Pancreas (tissue), 10 donors: ENCODE measurements around the gene CD3D. TPM values are rescaled to one million over a fixed set of nuclear protein-coding genes. Genes with fewer than 3 reads are reported as not detected.

Experiments
- ATAC-seq, 4 donors: fragments of 200-7000 bp; cut with Tn5 transposase; one replicate each; pipeline versions ENCODE4 v1.8.0 to v1.9.1; 2020; ENCODE audit warnings: mild to moderate bottlenecking in 4 of 4, moderate library complexity in 4 of 4
- DNase-seq, 6 donors: peaks; one replicate each; pipeline ENCODE4 v3.0.0-alpha.2; 2020
- FAIRE-seq: peaks from 2 replicates; lab custom pipeline; 2012; peaks lifted over from hg19 to GRCh38; lab: Jason Lieb, UNC
- H3K27ac ChIP-seq, 4 donors: fragments of 200-600 bp; sonication (generic); 1 replicate in 3 of 4; 2 replicates in 1 of 4; pipeline versions ENCODE4 v1.5.0 to v1.8.0; 2020
- H3K27me3 ChIP-seq, 4 donors: fragments of 200-600 bp; one replicate each; pipeline ENCODE4 v1.8.0; 2021
- H3K36me3 ChIP-seq, 3 donors: fragments of 200-600 bp; sonication (generic) in 1 of 3; one replicate each; pipeline versions ENCODE4 v1.5.0 to v1.8.0; 2020 to 2021
- H3K4me1 ChIP-seq, 3 donors: fragments of 200-600 bp; one replicate each; pipeline ENCODE4 v1.8.0; 2021
- H3K4me3 ChIP-seq, 4 donors: fragments of 200-600 bp; sonication (generic) in 2 of 4; one replicate each; pipeline versions ENCODE4 v1.5.0 to v1.8.0; 2020 to 2021
- H3K9me3 ChIP-seq, 4 donors: fragments of 200-600 bp; one replicate each; pipeline ENCODE4 v1.8.0; 2021
- WGBS, 2 donors: extraction: QIAGEN DNeasy Blood & Tissue Kit; methylation state at CpG; one replicate each; pipeline ENCODE4 v1.1.7; 2013; 5-methylcytosine and 5-hydroxymethylcytosine counted together
- intact Hi-C, 3 donors: fragments of 100-400 bp; cut with DNase I; formaldehyde crosslinking; loops; one replicate each; pipeline versions ENCODE4 v1.11.1 to v1.14.2; 2022
- polyA plus RNA-seq, 2 donors: library from polyadenylated mRNA; stranded (reverse); fragments of 200-250 nt; gene quantifications; one replicate each; pipeline ENCODE4 v1.2.3, GENCODE V29; 2013
- total RNA-seq, 6 donors: library from RNA; stranded (reverse); fragmentation: NEBNext Ultra II Directional in 4 of 6; extraction: Animal tissue kit (Norgen Biotek cat#: 25700) in 4 of 6; gene quantifications; one replicate each; pipeline versions ENCODE4 v1.2.1 to v1.2.4, GENCODE V29; 2021 to 2023
- TF ChIP-seq, protein P1 (sequence below), 4 donors: fragments of 200-600 bp; sonication (generic) in 3 of 4; IDR thresholded peaks; one replicate each; pipeline versions ENCODE4 v1.5.0 to v1.8.0; 2021; ENCODE audit warnings: antibody characterized with exemption in 4 of 4
- donor health status: healthy with polysubstance abuse.
- donor health status: DM: no; HTN: no; CAD: no; lungs with moderate emphysema.
- donor health status: DM: no; HTN: no; CAD: no.
- donor health status: control.
- donor health status: control.
- donor health status: Bipolar disorder and iron deficiency.
- donor health status: DM: yes; HTN: yes; CAD: no.
- donor health status: DM: no; HTN: no; CAD: no.
- donor health status: DM: no; HTN: no; CAD: no.
- donor health status: DM: yes; HTN: yes; CAD: no.

CD3D gene
- total and polyA plus RNA-seq, 8 donors: 0.14 to 2.4 (median 0.74) TPM

DNA sequence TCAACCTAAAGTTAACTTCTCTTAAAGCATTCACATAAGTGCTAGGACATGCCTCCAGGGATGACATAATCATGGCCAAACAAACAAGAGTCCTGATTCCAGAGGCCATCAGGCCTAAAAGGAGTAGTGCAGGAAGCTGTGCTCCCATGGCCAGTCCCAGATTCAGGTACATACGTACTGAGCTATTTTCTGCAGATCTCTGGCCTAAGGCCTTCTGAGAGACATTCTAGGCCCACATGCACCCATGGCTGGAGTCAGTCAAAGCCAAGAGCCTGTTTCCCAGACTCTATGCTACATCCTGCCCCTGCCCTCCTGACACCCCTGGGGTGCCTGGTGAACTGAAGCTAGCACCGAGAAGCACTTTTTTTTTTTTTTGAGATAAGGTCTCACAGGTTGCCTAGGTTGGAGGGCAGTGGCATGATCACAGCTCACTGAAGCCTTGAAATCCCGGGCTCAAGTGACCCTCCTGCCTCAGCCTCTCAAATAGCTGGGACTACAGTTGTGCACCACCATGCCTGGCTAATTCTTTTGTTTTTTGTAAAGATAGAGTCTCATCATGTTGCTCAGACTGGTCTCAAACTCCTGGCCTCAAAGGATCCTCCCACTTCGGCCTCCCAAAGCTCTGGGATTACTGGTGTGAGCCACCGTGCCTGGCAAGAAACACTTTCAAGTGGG, 553 bp downstream of the CD3D start:
- no peak for ATAC-seq
- no peak for DNase-seq
- Histone ChIP-seq H3K27me3 (no peaks in the 10 kb centered on the region), H3K4me1 (no peaks in the 10 kb centered on the region), H3K4me3 (no peak overlapping the region), H3K36me3 (no peaks in the 10 kb centered on the region), H3K27ac (no peak overlapping the region), H3K9me3 (no peaks in the 10 kb centered on the region)
- 76 to 82% methylated on average over 5 of the region's 5 CpGs for WGBS, 2 donors
- FAIRE-seq: no peak
- TF ChIP-seq, protein P1, sequence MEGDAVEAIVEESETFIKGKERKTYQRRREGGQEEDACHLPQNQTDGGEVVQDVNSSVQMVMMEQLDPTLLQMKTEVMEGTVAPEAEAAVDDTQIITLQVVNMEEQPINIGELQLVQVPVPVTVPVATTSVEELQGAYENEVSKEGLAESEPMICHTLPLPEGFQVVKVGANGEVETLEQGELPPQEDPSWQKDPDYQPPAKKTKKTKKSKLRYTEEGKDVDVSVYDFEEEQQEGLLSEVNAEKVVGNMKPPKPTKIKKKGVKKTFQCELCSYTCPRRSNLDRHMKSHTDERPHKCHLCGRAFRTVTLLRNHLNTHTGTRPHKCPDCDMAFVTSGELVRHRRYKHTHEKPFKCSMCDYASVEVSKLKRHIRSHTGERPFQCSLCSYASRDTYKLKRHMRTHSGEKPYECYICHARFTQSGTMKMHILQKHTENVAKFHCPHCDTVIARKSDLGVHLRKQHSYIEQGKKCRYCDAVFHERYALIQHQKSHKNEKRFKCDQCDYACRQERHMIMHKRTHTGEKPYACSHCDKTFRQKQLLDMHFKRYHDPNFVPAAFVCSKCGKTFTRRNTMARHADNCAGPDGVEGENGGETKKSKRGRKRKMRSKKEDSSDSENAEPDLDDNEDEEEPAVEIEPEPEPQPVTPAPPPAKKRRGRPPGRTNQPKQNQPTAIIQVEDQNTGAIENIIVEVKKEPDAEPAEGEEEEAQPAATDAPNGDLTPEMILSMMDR (IDR thresholded peaks at IDR 0.05): no peak
- intact Hi-C loops: no loop called here

DNA sequence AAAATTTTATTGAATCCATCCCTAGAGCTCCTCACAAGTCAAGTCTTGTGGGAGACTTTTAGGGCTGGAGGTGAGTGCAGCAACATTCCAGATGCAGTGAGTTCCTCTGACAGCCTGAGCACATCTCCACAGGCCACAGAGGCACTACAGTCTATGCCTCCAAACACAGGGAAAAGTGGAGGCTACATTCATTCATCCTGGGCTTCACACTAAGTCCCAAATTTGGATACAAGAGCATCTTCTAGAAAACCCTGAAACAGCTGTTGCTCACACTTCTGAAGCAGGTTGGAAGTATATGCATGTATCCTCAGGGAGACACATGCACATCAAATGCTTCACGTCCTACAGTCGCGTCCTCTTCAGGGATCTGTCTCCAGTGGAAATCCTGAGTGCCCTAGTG, 1.2 kb downstream of the CD3D start:
- H3K9me3 ChIP-seq: no peaks in the 10 kb centered on the region
- no peak overlapping the region for H3K4me3 ChIP-seq
- WGBS, 2 donors: 84 to 89% methylated on average over 3 of the region's 3 CpGs
- no peaks in the 10 kb centered on the region for H3K4me1 ChIP-seq
- H3K27ac ChIP-seq: no peak overlapping the region
- TF ChIP-seq, protein P1 (IDR thresholded peaks at IDR 0.05): no peak
- DNase-seq: no peak
- no peak for ATAC-seq
- no peaks in the 10 kb centered on the region for H3K27me3 ChIP-seq
- no peak for FAIRE-seq
- intact Hi-C loops: no loop called here
- H3K36me3 ChIP-seq: no peaks in the 10 kb centered on the region

DNA sequence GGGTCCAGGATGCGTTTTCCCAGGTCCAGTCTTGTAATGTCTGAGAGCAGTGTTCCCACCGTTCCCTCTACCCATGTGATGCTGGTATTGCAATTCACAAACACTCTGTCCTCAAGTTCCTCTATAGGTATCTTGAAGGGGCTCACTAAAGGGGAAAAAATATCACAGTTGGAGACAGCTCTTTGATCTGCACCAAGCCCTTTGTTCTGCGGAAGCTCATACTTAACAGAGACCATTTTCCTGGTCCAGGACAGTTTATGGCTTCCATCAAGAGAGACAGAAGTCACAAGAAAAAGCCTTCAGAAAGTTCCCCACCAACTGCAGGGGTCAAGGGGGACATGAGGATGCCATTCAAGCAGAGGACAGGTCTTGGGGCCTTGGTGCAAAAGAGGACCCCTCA, 2.1 kb downstream of the CD3D start:
- WGBS, 2 donors: 76 to 81% methylated on average over 3 of the region's 3 CpGs
- DNase-seq (no peak), FAIRE-seq (no peak), ATAC-seq (no peak)
- Histone ChIP-seq H3K36me3 (no peaks in the 10 kb centered on the region), H3K27me3 (no peaks in the 10 kb centered on the region), H3K27ac (no peak overlapping the region), H3K9me3 (no peaks in the 10 kb centered on the region), H3K4me3 (no peak overlapping the region), H3K4me1 (no peaks in the 10 kb centered on the region)
- intact Hi-C loops: no loop called here
- TF ChIP-seq, protein P1 (IDR thresholded peaks at IDR 0.05): no peak

DNA sequence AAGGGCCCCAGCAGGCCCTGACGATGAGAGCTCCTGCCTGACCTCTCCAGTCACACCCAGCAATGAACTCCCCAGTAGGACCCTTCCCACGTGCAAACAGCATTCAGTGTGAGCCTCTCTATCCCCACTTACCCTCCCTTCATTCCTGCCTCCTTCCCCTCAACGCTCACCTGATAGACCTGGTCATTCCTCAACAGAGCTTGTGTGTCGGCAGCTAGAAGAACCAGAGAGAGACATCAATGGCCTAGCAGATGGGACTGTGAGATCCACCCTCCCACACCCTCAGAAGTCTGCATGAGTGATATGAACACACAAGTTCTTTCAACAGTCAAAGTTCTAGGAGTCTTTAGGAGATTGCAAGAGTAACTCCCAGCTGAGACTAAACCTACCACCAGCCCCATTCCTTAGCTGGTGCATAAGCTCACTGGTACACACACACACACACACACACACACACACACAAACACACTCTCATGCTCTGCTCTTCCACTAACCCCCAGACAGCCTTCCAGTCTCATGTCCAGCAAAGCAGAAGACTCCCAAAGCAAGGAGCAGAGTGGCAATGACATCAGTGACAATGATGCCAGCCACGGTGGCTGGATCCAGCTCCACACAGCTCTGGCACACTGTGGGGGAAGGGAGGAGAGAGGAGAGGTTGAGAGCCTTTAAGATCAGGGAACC, 3.1 kb downstream of the CD3D start:
- no peaks in the 10 kb centered on the region for H3K9me3 ChIP-seq
- TF ChIP-seq, protein P1 (IDR thresholded peaks at IDR 0.05): no peak
- H3K27me3 ChIP-seq: no peaks in the 10 kb centered on the region
- 79 to 80% methylated on average over 5 of the region's 5 CpGs for WGBS, 2 donors
- no peaks in the 10 kb centered on the region for H3K4me1 ChIP-seq
- no peak overlapping the region for H3K4me3 ChIP-seq
- FAIRE-seq: no peak
- intact Hi-C loops: no loop called here
- no peaks in the 10 kb centered on the region for H3K36me3 ChIP-seq
- no peak overlapping the region for H3K27ac ChIP-seq
- ATAC-seq: no peak
- no peak for DNase-seq

DNA sequence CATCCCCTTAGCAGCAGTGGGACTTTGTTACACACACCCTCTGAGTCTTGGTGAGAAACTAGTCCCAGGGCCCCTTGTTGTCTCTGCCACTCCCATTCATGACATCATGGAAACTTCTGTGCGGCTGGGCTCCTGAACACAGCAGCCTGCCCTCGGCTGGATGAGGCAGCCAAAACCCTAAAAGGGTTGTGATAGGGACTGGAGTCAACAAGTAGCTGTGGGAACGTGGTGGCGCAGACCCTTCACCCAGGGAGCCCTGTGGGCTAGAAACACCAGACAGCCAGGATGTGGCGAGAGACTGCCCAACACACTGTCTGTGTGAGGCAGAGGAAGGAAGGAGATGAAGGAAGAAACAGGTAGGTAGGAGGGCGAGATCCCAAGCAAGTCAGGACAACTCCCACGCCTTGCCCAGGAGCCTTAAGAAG, 3.9 kb downstream of the CD3D start:
- Histone ChIP-seq H3K27ac (no peak overlapping the region), H3K4me1 (no peaks in the 10 kb centered on the region), H3K36me3 (no peaks in the 10 kb centered on the region), H3K27me3 (no peaks in the 10 kb centered on the region), H3K4me3 (no peak overlapping the region), H3K9me3 (no peaks in the 10 kb centered on the region)
- DNase-seq (no peak), ATAC-seq (peak in 3 of 4 donors; percentile 21 to 44 (median 38)), FAIRE-seq (no peak)
- TF ChIP-seq, protein P1 (IDR thresholded peaks at IDR 0.05): no peak
- WGBS, 2 donors: 60% methylated on average over 7 of the region's 7 CpGs
- intact Hi-C loops: no loop called here
